ENCODE measurements around the gene LRCH3.
A peak's percentile ranks its signal among the peaks of the same experiment; 100 is the strongest.

Gene LRCH3

DNA sequence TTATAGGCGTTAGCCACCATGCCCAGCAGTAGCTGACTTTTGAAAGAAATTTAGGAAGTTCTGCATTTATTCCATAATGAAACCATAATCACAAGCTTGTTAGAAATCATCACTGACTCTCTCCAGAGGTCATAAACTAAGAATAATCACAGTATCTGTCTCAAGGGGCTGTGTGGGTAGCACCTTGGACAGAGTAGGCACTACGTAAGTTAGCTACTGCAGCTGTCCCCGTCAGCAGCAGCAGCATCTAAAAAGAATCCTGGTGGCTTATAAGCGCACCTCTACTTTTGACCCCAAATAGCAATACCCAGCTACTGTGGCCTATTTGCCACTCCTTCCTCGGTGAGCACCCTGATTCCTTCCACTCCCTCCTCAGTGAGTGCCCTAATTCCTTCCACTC, 101.1 kb downstream of the LRCH3 start:
- Histone ChIP-seq H2BK5ac (ENCODE audit: low read depth, low read length, poor library complexity, severe bottlenecking) (no peak overlapping the region), H2BK12ac (ENCODE audit: low read length in 2 of 2) (no peak overlapping the region), H3K79me1 (replicated peaks; ENCODE audit: low read length, poor library complexity, severe bottlenecking) (no peaks in the 10 kb centered on the region), H3K4ac (ENCODE audit: low read depth in 1 of 2, low read length in 2 of 2) (no peak overlapping the region), H3K18ac (ENCODE audit: low read depth in 1 of 2, low read length in 2 of 2) (no peak overlapping the region), H2AFZ (ENCODE audit: low read depth, low read length) (no peak overlapping the region), H4K8ac (ENCODE audit: low read length) (no peak overlapping the region), H3K9ac (ENCODE audit: low read length) (no peak overlapping the region), H3K23ac (ENCODE audit: low read length in 2 of 2) (no peak overlapping the region), H4K91ac (ENCODE audit: low read length) (no peak overlapping the region), H3K27me3 (ENCODE audit: control insufficient read depth in 1 of 2, insufficient read depth in 1 of 2, low read length in 2 of 2) (no peaks in the 10 kb centered on the region), H3K27ac (ENCODE audit: low read length, poor library complexity, severe bottlenecking) (no peak overlapping the region), H3K36me3 (ENCODE audit: control insufficient read depth in 1 of 2, insufficient read depth in 2 of 2, low read depth in 1 of 2, low read length in 2 of 2) (peaks cover 0 to 9% of the 10 kb centered on the region in 2 experiments), H3K4me1 (ENCODE audit: control insufficient read depth, insufficient read depth, low read depth, low read length) (no peaks in the 10 kb centered on the region), H2BK120ac (ENCODE audit: low read depth, low read length) (no peak overlapping the region), H3K4me3 (ENCODE audit: insufficient read depth in 1 of 2, low read depth in 1 of 2, low read length in 2 of 2) (no peak overlapping the region), H2BK15ac (ENCODE audit: low read depth, poor library complexity, severe bottlenecking) (no peak overlapping the region), H3K14ac (ENCODE audit: low read length in 2 of 2) (no peak overlapping the region), H3K9me3 (ENCODE audit: control insufficient read depth, low read length) (no peaks in the 10 kb centered on the region), H2AK5ac (ENCODE audit: low read length, severe bottlenecking) (no peak overlapping the region), H3K4me2 (ENCODE audit: low read length, poor library complexity, severe bottlenecking) (no peak overlapping the region)
- WGBS: 95% methylated on average over 5 of the region's 5 CpGs
- no peak for DNase-seq

GRCh38 chr3:197896421-197896820, 105.4 kb downstream of the LRCH3 start:
- Histone ChIP-seq H3K9ac (ENCODE audit: low read length) (no peak overlapping the region), H3K18ac (ENCODE audit: low read depth in 1 of 2, low read length in 2 of 2) (no peak overlapping the region), H3K14ac (ENCODE audit: low read length in 2 of 2) (no peak overlapping the region), H2AFZ (ENCODE audit: low read depth, low read length) (no peak overlapping the region), H2BK5ac (ENCODE audit: low read depth, low read length, poor library complexity, severe bottlenecking) (no peak overlapping the region), H3K4me1 (ENCODE audit: control insufficient read depth, insufficient read depth, low read depth, low read length) (no peaks in the 10 kb centered on the region), H3K79me1 (replicated peaks; ENCODE audit: low read length, poor library complexity, severe bottlenecking) (no peaks in the 10 kb centered on the region), H3K36me3 (ENCODE audit: control insufficient read depth in 1 of 2, insufficient read depth in 2 of 2, low read depth in 1 of 2, low read length in 2 of 2) (no peaks in the 10 kb centered on the region), H2BK120ac (ENCODE audit: low read depth, low read length) (no peak overlapping the region), H3K27me3 (ENCODE audit: control insufficient read depth in 1 of 2, insufficient read depth in 1 of 2, low read length in 2 of 2) (no peaks in the 10 kb centered on the region), H3K4me2 (ENCODE audit: low read length, poor library complexity, severe bottlenecking) (no peak overlapping the region), H4K91ac (ENCODE audit: low read length) (no peak overlapping the region), H3K23ac (ENCODE audit: low read length in 2 of 2) (no peak overlapping the region), H3K4me3 (ENCODE audit: insufficient read depth in 1 of 2, low read depth in 1 of 2, low read length in 2 of 2) (no peak overlapping the region), H2BK15ac (ENCODE audit: low read depth, poor library complexity, severe bottlenecking) (no peak overlapping the region), H3K9me3 (ENCODE audit: control insufficient read depth, low read length) (no peaks in the 10 kb centered on the region), H2AK5ac (ENCODE audit: low read length, severe bottlenecking) (no peak overlapping the region), H3K4ac (ENCODE audit: low read depth in 1 of 2, low read length in 2 of 2) (no peak overlapping the region), H3K27ac (ENCODE audit: low read length, poor library complexity, severe bottlenecking) (no peak overlapping the region), H2BK12ac (ENCODE audit: low read length in 2 of 2) (no peak overlapping the region), H4K8ac (ENCODE audit: low read length) (no peak overlapping the region)
- DNase-seq: no peak
- WGBS: 89% methylated on average over 2 of the region's 3 CpGs

- no peaks in the 10 kb centered on the region for H3K79me1 ChIP-seq (replicated peaks; ENCODE audit: low read length, poor library complexity, severe bottlenecking)
- peak overlapping the region in 1 of 2 experiments; percentile 20 for H3K14ac ChIP-seq (ENCODE audit: low read length in 2 of 2)
- no peak overlapping the region for H3K4me2 ChIP-seq (ENCODE audit: low read length, poor library complexity, severe bottlenecking)
- H2BK12ac ChIP-seq (ENCODE audit: low read length in 2 of 2): no peak overlapping the region
- H2BK120ac ChIP-seq (ENCODE audit: low read depth, low read length): no peak overlapping the region
- H3K4me3 ChIP-seq (ENCODE audit: insufficient read depth in 1 of 2, low read depth in 1 of 2, low read length in 2 of 2): no peak overlapping the region
- H4K91ac ChIP-seq (ENCODE audit: low read length): no peak overlapping the region
- DNase-seq: no peak
- no peak overlapping the region for H2BK15ac ChIP-seq (ENCODE audit: low read depth, poor library complexity, severe bottlenecking)
- H3K36me3 ChIP-seq (ENCODE audit: control insufficient read depth in 1 of 2, insufficient read depth in 2 of 2, low read depth in 1 of 2, low read length in 2 of 2): no peaks in the 10 kb centered on the region
- H3K4me1 ChIP-seq (ENCODE audit: control insufficient read depth, insufficient read depth, low read depth, low read length): no peaks in the 10 kb centered on the region
- peak overlapping the region in 1 of 2 experiments; percentile 0 for H3K18ac ChIP-seq (ENCODE audit: low read depth in 1 of 2, low read length in 2 of 2)
- H3K27ac ChIP-seq (ENCODE audit: low read length, poor library complexity, severe bottlenecking): no peak overlapping the region
- no peak overlapping the region for H3K23ac ChIP-seq (ENCODE audit: low read length in 2 of 2)
- WGBS: 75% methylated on average over 20 of the region's 20 CpGs
- H2BK5ac ChIP-seq (ENCODE audit: low read depth, low read length, poor library complexity, severe bottlenecking): no peak overlapping the region
- H3K9ac ChIP-seq (ENCODE audit: low read length): no peak overlapping the region
- no peaks in the 10 kb centered on the region for H3K27me3 ChIP-seq (ENCODE audit: control insufficient read depth in 1 of 2, insufficient read depth in 1 of 2, low read length in 2 of 2)
- peaks cover 5% of the 10 kb centered on the region for H3K9me3 ChIP-seq (ENCODE audit: control insufficient read depth, low read length)
- H2AK5ac ChIP-seq (ENCODE audit: low read length, severe bottlenecking): no peak overlapping the region
- no peak overlapping the region for H4K8ac ChIP-seq (ENCODE audit: low read length)
- no peak overlapping the region for H3K4ac ChIP-seq (ENCODE audit: low read depth in 1 of 2, low read length in 2 of 2)
- H2AFZ ChIP-seq (ENCODE audit: low read depth, low read length): no peak overlapping the region
These were observed 108.9 kb downstream of the LRCH3 start for GRCh38 chr3:197899833-197900478.

DNA sequence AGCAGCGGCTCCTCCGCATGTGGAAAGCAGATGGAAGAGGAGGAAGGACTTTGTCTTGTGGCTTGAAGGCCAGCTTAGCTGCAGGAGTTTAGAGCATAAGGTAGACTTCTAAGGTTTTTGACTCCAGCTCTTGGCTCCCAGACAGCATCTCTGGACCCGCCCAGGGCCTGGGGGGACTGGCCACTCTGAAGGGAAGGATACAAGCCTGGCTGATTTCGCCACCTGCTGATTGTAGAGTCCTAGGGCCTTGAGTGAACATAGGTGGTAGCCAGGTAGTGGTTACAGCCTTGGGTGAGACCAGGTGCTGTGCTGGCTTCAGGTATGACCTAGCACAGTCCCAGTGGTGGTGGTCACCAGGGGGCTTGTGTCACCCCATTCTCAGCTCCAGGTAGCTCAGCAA, 110.6 kb downstream of the LRCH3 start:
- Histone ChIP-seq H3K9ac (ENCODE audit: low read length) (no peak overlapping the region), H2BK5ac (ENCODE audit: low read depth, low read length, poor library complexity, severe bottlenecking) (no peak overlapping the region), H4K8ac (ENCODE audit: low read length) (no peak overlapping the region), H3K23ac (ENCODE audit: low read length in 2 of 2) (no peak overlapping the region), H3K4me1 (ENCODE audit: control insufficient read depth, insufficient read depth, low read depth, low read length) (peaks cover 1% of the 10 kb centered on the region), H3K27ac (ENCODE audit: low read length, poor library complexity, severe bottlenecking) (no peak overlapping the region), H2AK5ac (ENCODE audit: low read length, severe bottlenecking) (no peak overlapping the region), H3K18ac (ENCODE audit: low read depth in 1 of 2, low read length in 2 of 2) (no peak overlapping the region), H3K4me2 (ENCODE audit: low read length, poor library complexity, severe bottlenecking) (no peak overlapping the region), H2BK15ac (ENCODE audit: low read depth, poor library complexity, severe bottlenecking) (no peak overlapping the region), H3K9me3 (ENCODE audit: control insufficient read depth, low read length) (peaks cover 5% of the 10 kb centered on the region), H3K27me3 (ENCODE audit: control insufficient read depth in 1 of 2, insufficient read depth in 1 of 2, low read length in 2 of 2) (no peaks in the 10 kb centered on the region), H3K14ac (ENCODE audit: low read length in 2 of 2) (no peak overlapping the region), H2BK12ac (ENCODE audit: low read length in 2 of 2) (no peak overlapping the region), H3K4me3 (ENCODE audit: insufficient read depth in 1 of 2, low read depth in 1 of 2, low read length in 2 of 2) (no peak overlapping the region), H4K91ac (ENCODE audit: low read length) (no peak overlapping the region), H3K79me1 (replicated peaks; ENCODE audit: low read length, poor library complexity, severe bottlenecking) (no peaks in the 10 kb centered on the region), H3K36me3 (ENCODE audit: control insufficient read depth in 1 of 2, insufficient read depth in 2 of 2, low read depth in 1 of 2, low read length in 2 of 2) (no peaks in the 10 kb centered on the region), H2BK120ac (ENCODE audit: low read depth, low read length) (no peak overlapping the region), H2AFZ (ENCODE audit: low read depth, low read length) (no peak overlapping the region), H3K4ac (ENCODE audit: low read depth in 1 of 2, low read length in 2 of 2) (no peak overlapping the region)
- 98% methylated on average over 4 of the region's 4 CpGs for WGBS
- no peak for DNase-seq
